Astrocyte of the cerebellum (primary cell): Measurements from ENCODE around the gene DDX31.

ENCODE experiments used
- DNase-seq: peaks from one replicate; pipeline ENCODE4 v3.0.0-alpha.2; 2011; ENCODE audit warnings: low read depth
- H3K4me3 ChIP-seq: 2 replicates; pipeline ENCODE4 v1.5.1; 2011; ENCODE audit warnings: mild to moderate bottlenecking, low read depth, low read length, moderate library complexity
- in situ Hi-C: cut with HindIII; loops from 2 replicates; pipeline ENCODE4 v1.10.0; 2017; ENCODE audit warnings: low sequenced_read_pairs
- TF ChIP-seq, protein P1 (sequence below): IDR thresholded peaks from 2 replicates; pipeline ENCODE4 v1.5.1; 2012; ENCODE audit warnings: low read length, low read depth, moderate library complexity, mild to moderate bottlenecking; ENCODE audit errors: missing control alignments

Gene DDX31

DNA sequence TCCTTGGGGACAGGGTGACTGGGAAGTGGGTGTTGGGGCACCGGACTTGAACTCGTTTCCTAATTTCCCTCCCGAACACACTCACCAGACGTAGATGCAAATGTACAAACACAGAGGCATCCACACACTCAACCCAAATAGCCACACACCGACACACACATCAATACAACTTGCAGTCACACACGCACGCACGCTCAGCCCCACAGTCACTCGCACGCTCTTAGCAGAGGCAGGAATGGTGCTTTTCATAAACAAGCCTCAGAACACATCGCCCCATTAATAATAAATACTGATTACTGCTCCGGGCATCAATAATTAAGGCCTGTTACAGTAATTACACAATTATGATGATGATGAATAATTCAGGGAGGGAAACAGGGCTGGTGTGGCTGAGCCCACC is 81.7 kb downstream of the DDX31 start:
- H3K4me3 ChIP-seq, result no peak overlapping the region
- in situ Hi-C loops, result no loop called here
- TF ChIP-seq, protein P1, sequence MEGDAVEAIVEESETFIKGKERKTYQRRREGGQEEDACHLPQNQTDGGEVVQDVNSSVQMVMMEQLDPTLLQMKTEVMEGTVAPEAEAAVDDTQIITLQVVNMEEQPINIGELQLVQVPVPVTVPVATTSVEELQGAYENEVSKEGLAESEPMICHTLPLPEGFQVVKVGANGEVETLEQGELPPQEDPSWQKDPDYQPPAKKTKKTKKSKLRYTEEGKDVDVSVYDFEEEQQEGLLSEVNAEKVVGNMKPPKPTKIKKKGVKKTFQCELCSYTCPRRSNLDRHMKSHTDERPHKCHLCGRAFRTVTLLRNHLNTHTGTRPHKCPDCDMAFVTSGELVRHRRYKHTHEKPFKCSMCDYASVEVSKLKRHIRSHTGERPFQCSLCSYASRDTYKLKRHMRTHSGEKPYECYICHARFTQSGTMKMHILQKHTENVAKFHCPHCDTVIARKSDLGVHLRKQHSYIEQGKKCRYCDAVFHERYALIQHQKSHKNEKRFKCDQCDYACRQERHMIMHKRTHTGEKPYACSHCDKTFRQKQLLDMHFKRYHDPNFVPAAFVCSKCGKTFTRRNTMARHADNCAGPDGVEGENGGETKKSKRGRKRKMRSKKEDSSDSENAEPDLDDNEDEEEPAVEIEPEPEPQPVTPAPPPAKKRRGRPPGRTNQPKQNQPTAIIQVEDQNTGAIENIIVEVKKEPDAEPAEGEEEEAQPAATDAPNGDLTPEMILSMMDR, result no peak
- no peak for DNase-seq

DNA sequence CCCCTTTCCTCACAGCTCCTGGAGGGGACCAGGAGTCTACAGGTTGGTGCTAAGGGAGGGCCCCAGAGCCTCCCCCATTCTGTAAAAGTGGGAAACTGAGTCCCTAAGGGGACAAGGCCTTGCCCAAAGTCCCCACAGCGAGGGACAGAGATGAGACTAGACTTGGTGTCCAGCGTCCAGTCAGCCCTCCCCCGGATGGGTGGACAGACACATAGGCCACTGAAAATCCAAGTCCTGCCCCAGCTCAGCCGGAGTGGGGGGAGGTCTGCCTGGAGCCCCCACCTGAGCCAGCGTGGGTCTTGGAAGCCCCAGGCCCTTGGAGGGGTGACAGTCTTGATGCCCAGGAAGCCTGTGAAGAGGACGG is 82.2 kb downstream of the DDX31 start:
- DNase-seq, result no peak
- in situ Hi-C loops, result no loop called here
- TF ChIP-seq, protein P1, result no peak
- H3K4me3 ChIP-seq, result no peak overlapping the region

GRCh38 chr9:132586830-132587591 is 82.8 kb downstream of the DDX31 start:
- in situ Hi-C loops, result no loop called here
- TF ChIP-seq, protein P1, result no peak
- no peak overlapping the region for H3K4me3 ChIP-seq
- DNase-seq, result no peak

- no peak for DNase-seq
- in situ Hi-C loops, result no loop called here
- H3K4me3 ChIP-seq, result no peak overlapping the region
- TF ChIP-seq, protein P1, result no peak
Observed at GRCh38 chr9:132585954-132586829, 83.6 kb downstream of the DDX31 start.

DNA sequence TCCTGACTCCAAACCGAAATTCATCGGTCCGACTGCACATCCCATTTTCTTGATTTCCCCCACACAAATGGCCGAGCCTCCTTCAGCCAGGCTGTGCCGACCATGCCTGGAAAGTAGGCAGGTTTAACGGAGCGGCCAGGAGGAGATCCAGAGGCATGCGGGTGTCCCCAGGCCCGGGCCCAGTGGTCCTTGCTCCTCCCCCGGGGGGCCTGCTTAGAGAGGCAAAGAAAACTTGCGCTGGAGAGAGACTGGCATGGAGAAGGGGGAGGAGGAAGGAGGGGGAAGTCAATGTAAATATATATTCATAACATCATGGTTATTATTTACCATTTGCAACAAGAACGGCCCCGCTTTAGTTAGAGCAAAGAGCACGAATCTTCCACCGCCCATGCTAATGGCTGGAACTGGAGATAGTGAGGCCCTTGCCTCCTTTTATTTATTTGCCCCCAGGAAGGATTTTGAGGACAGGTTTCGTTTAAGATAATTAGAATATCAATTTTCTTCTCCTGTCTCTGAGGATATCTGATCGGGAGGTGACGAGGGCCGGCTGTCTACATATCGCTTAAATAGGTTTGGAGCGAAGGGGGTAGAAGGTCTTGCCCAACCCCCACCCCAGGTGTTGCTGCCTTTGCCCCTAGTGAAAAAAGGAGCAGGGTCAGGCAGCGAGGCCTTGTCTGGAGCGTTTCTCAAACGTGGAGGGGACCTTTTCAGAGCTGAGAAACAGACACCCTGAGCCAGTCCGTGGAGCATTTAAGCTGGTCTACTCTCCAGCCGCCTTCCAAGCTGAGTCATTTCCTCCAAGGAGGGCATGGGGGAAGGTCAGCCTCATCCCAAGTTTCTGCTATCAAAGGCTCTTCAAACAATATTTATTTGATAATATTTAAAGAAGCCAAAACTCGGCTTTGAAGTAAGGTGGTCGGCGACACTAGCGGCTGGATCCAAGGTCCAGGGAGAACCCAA is 84.9 kb downstream of the DDX31 start:
- no peak overlapping the region for H3K4me3 ChIP-seq
- DNase-seq, result no peak
- TF ChIP-seq, protein P1, result no peak
- in situ Hi-C loops, result no loop called here

GRCh38 chr9:132583584-132584304 is 86.0 kb downstream of the DDX31 start:
- in situ Hi-C loops, result no loop called here
- no peak overlapping the region for H3K4me3 ChIP-seq
- TF ChIP-seq, protein P1, result no peak
- no peak for DNase-seq
